H9 (cell line): Measurements from ENCODE around the gene GLYATL3. TPM values are rescaled to one million over a fixed set of nuclear protein-coding genes. Genes with fewer than 3 reads are reported as not detected.

ENCODE experiments used
- DNase-seq: peaks from one replicate; pipeline ENCODE4 v3.0.0-alpha.2; 2017
- H2AFZ ChIP-seq: one replicate; pipeline ENCODE4 v1.6.1; 2013; ENCODE audit warnings: mild to moderate bottlenecking, low read length, control low read depth, moderate library complexity
- H2AK5ac ChIP-seq: 2 replicates; pipeline ENCODE4 v1.6.1; 2013; ENCODE audit warnings: low read length, control low read depth, mixed read lengths; ENCODE audit not compliant: insufficient read length
- H2BK120ac ChIP-seq: one replicate; pipeline ENCODE4 v1.6.1; 2013; ENCODE audit warnings: low read depth, mild to moderate bottlenecking, low read length, control low read depth, inconsistent platforms; ENCODE audit not compliant: poor library complexity, severe bottlenecking
- H2BK12ac ChIP-seq: 2 replicates; pipeline ENCODE4 v1.6.1; 2013; ENCODE audit warnings: low read length, control low read depth, mixed read lengths, low read depth; ENCODE audit not compliant: insufficient read length
- H2BK15ac ChIP-seq: 2 replicates; pipeline ENCODE4 v1.6.1; 2013; ENCODE audit warnings: low read depth, low read length, control low read depth
- H2BK20ac ChIP-seq: one replicate; pipeline ENCODE4 v1.6.1; 2013; ENCODE audit warnings: low read depth, mild to moderate bottlenecking, low read length, control low read depth, inconsistent platforms; ENCODE audit not compliant: poor library complexity, severe bottlenecking
- H2BK5ac ChIP-seq: 2 replicates; pipeline ENCODE4 v1.6.1; 2013; ENCODE audit warnings: low read length, control low read depth, mixed read lengths; ENCODE audit not compliant: insufficient read length
- H3K14ac ChIP-seq: 2 replicates; pipeline ENCODE4 v1.6.1; 2013; ENCODE audit warnings: low read length, control low read depth; ENCODE audit not compliant: insufficient read depth
- H3K18ac ChIP-seq: 2 replicates; pipeline ENCODE4 v1.6.1; 2013; ENCODE audit warnings: low read depth, mild to moderate bottlenecking, mixed read lengths, low read length, control low read depth; ENCODE audit not compliant: insufficient read length
- H3K23ac ChIP-seq: 2 replicates; pipeline ENCODE4 v1.6.1; 2013; ENCODE audit warnings: low read length, control low read depth, mixed read lengths, low read depth; ENCODE audit not compliant: insufficient read length
- H3K23me2 ChIP-seq: 2 replicates; pipeline ENCODE4 v1.6.1; 2013; ENCODE audit warnings: low read depth, mild to moderate bottlenecking, mixed read lengths, low read length, control low read depth; ENCODE audit not compliant: insufficient read length, poor library complexity, severe bottlenecking
- H3K27ac ChIP-seq: 2 replicates; pipeline ENCODE4 v1.5.1; 2013; ENCODE audit warnings: low read length, control low read depth, mixed read lengths, low read depth; ENCODE audit not compliant: insufficient read length
- H3K27me3 ChIP-seq: 2 replicates; pipeline ENCODE4 v1.6.1; 2013; ENCODE audit warnings: low read length, control low read depth, inconsistent platforms; ENCODE audit not compliant: insufficient read depth
- H3K4ac ChIP-seq: 2 replicates; pipeline ENCODE4 v1.6.1; 2013; ENCODE audit warnings: low read depth, mild to moderate bottlenecking, control low read depth, inconsistent platforms, low read length, moderate library complexity
- H3K4me1 ChIP-seq: 2 replicates; pipeline ENCODE4 v1.6.1; 2013; ENCODE audit warnings: low read length, control low read depth, inconsistent platforms; ENCODE audit not compliant: insufficient read depth
- H3K4me2 ChIP-seq: 2 replicates; pipeline ENCODE4 v1.6.1; 2013; ENCODE audit warnings: low read length, control low read depth, mixed read lengths; ENCODE audit not compliant: insufficient read length, insufficient read depth
- H3K56ac ChIP-seq: 2 replicates; pipeline ENCODE4 v1.6.1; 2013; ENCODE audit warnings: low read depth, mild to moderate bottlenecking, mixed read lengths, low read length, control low read depth; ENCODE audit not compliant: insufficient read length
- H3K79me1 ChIP-seq: 2 replicates; pipeline ENCODE4 v1.6.1; 2013; ENCODE audit warnings: low read depth, mild to moderate bottlenecking, moderate library complexity, low read length, control low read depth, inconsistent platforms; ENCODE audit not compliant: insufficient read depth, poor library complexity, severe bottlenecking
- H3K79me2 ChIP-seq: 2 replicates; pipeline ENCODE4 v1.6.1; 2013; ENCODE audit warnings: low read length, control low read depth, inconsistent platforms; ENCODE audit not compliant: insufficient read depth
- H3K9ac ChIP-seq: 2 replicates; pipeline ENCODE4 v1.6.1; 2013; ENCODE audit warnings: low read length, control low read depth, mixed read lengths; ENCODE audit not compliant: insufficient read length; ENCODE audit errors: extremely low read depth
- H3K9me3 ChIP-seq: one replicate; pipeline ENCODE4 v1.6.1; 2013; ENCODE audit warnings: low read depth, low read length, inconsistent platforms; ENCODE audit not compliant: control insufficient read depth
- H3T11ph ChIP-seq: one replicate; pipeline ENCODE4 v1.6.1; 2013; ENCODE audit warnings: mild to moderate bottlenecking, low read length, control low read depth, inconsistent platforms
- H4K20me1 ChIP-seq: one replicate; pipeline ENCODE4 v1.6.1; 2013; ENCODE audit not compliant: control insufficient read depth, insufficient read length, insufficient read depth
- H4K5ac ChIP-seq: 2 replicates; pipeline ENCODE4 v1.6.1; 2013; ENCODE audit warnings: low read depth, mild to moderate bottlenecking, mixed read lengths, low read length, control low read depth; ENCODE audit not compliant: insufficient read length
- H4K8ac ChIP-seq: replicated peaks from 2 replicates; pipeline ENCODE4 v1.6.1; 2013; ENCODE audit warnings: low read length, control low read depth, mixed read lengths, low read depth; ENCODE audit not compliant: insufficient read length
- H4K91ac ChIP-seq: 2 replicates; pipeline ENCODE4 v1.6.1; 2013; ENCODE audit warnings: low read depth, mild to moderate bottlenecking, moderate library complexity, mixed read lengths, low read length, control low read depth; ENCODE audit not compliant: insufficient read length
- H3K27ac Mint-ChIP-seq, 3 experiments: 2 replicates in 2 of 3; 3 replicates in 1 of 3; pipeline ENCODE4 v1.8.0; 2020 to 2021; ENCODE audit warnings: mixed read lengths in 3 of 3, mild to moderate bottlenecking in 1 of 3, moderate library complexity in 1 of 3
- H3K27me3 Mint-ChIP-seq: 2 replicates; pipeline ENCODE4 v1.8.0; 2021; ENCODE audit warnings: low read depth, mild to moderate bottlenecking, moderate library complexity, mixed read lengths
- H3K36me3 Mint-ChIP-seq, 3 experiments: 2 replicates in 2 of 3; 3 replicates in 1 of 3; pipeline ENCODE4 v1.8.0; 2020 to 2021; ENCODE audit warnings: low read depth in 3 of 3, mixed read lengths in 3 of 3; ENCODE audit not compliant: insufficient read depth in 1 of 3
- H3K4me1 Mint-ChIP-seq, 2 experiments: 2 replicates each; pipeline ENCODE4 v1.8.0; 2020; ENCODE audit warnings: mixed read lengths in 2 of 2
- H3K4me3 Mint-ChIP-seq, 2 experiments: 2 replicates in 1 of 2; 3 replicates in 1 of 2; pipeline ENCODE4 v1.8.0; 2020 to 2021; ENCODE audit warnings: mild to moderate bottlenecking in 2 of 2, mixed read lengths in 2 of 2, moderate library complexity in 1 of 2
- H3K9me3 Mint-ChIP-seq, 2 experiments: 2 replicates in 1 of 2; 3 replicates in 1 of 2; pipeline ENCODE4 v1.8.0; 2020; ENCODE audit warnings: mild to moderate bottlenecking in 2 of 2, mixed read lengths in 2 of 2, moderate library complexity in 1 of 2
- CTCF ChIP-seq: fragments of 200-600 bp; sonication (generic); conservative IDR thresholded peaks from 3 replicates; pipeline ENCODE4 v1.8.0; 2021; ENCODE audit warnings: antibody characterized with exemption, mild to moderate bottlenecking
- WGBS: extraction: QIAGEN DNeasy Blood & Tissue Kit; methylation state at CpG from one replicate; pipeline ENCODE4 v1.1.7; 2013; ENCODE audit warnings: missing lambda C conversion rate, low lambda C conversion rate, mixed read lengths; ENCODE audit not compliant: insufficient read length; ENCODE audit errors: extremely low coverage; 5-methylcytosine and 5-hydroxymethylcytosine counted together
- total RNA-seq: library from RNA; stranded (reverse); gene quantifications from 2 replicates; pipeline ENCODE4 v1.2.1, GENCODE V29; 2021

Gene GLYATL3
- total RNA-seq, 1 experiment from 2014 or later: not detected

GRCh38 chr6:49513153-49513989 is 13.6 kb downstream of the GLYATL3 start:
- no peak overlapping the region for H3K4ac ChIP-seq
- no peaks in the 10 kb centered on the region for H3K27me3 Mint-ChIP-seq
- no peak overlapping the region for H3K23ac ChIP-seq
- no CpG with 5 or more reads among the region's 2 CpGs for WGBS
- no peak overlapping the region for H2BK12ac ChIP-seq
- H2BK20ac ChIP-seq: no peak overlapping the region
- DNase-seq: no peak
- no peak overlapping the region for H2BK15ac ChIP-seq
- H3K4me3 Mint-ChIP-seq: no peak overlapping the region
- no peak overlapping the region for H3K56ac ChIP-seq
- no peak overlapping the region for H2AK5ac ChIP-seq
- no peak overlapping the region for H2BK120ac ChIP-seq
- no peak for TF ChIP-seq CTCF
- no peak overlapping the region for H3K4me2 ChIP-seq
- H3K18ac ChIP-seq: no peak overlapping the region
- no peak overlapping the region for H3K27ac Mint-ChIP-seq
- H2AFZ ChIP-seq: no peak overlapping the region
- H3K79me2 ChIP-seq: no peaks in the 10 kb centered on the region
- H3K27me3 ChIP-seq: no peaks in the 10 kb centered on the region
- no peak overlapping the region for H3T11ph ChIP-seq
- H4K8ac ChIP-seq: no peak overlapping the region
- no peak overlapping the region for H4K5ac ChIP-seq
- H3K79me1 ChIP-seq: no peaks in the 10 kb centered on the region
- H3K9me3 ChIP-seq: no peaks in the 10 kb centered on the region
- no peaks in the 10 kb centered on the region for H4K20me1 ChIP-seq
- no peaks in the 10 kb centered on the region for H3K4me1 ChIP-seq
- peaks cover 9 to 13% of the 10 kb centered on the region in 2 experiments for H3K4me1 Mint-ChIP-seq
- no peak overlapping the region for H3K9ac ChIP-seq
- H3K9me3 Mint-ChIP-seq: 0 out of 5 replicates have a peak, but pooled peaks cover 0 to 3% of the 10 kb centered on the region in 2 experiments
- H3K27ac ChIP-seq: no peak overlapping the region
- no peaks in the 10 kb centered on the region for H3K23me2 ChIP-seq
- no peaks in the 10 kb centered on the region; a peak in 1 of 7 replicates for H3K36me3 Mint-ChIP-seq
- no peak overlapping the region for H2BK5ac ChIP-seq
- no peak overlapping the region for H4K91ac ChIP-seq
- no peak overlapping the region for H3K14ac ChIP-seq
